Left lung (tissue), 10 donors: Measurements from ENCODE around the gene RBP2. TPM values are rescaled to one million over a fixed set of nuclear protein-coding genes. Genes with fewer than 3 reads are reported as not detected.

ENCODE experiments used
- ATAC-seq: fragments of 200-7000 bp; cut with Tn5 transposase; one replicate; pipeline ENCODE4 v1.9.1; 2020; ENCODE audit warnings: moderate library complexity
- DNase-seq, 4 donors: peaks; one replicate each; pipeline ENCODE4 v3.0.0-alpha.2; 2013 to 2020
- H3K27ac ChIP-seq, 2 donors: fragments of 200-600 bp; sonication (generic) in 1 of 2; one replicate each; pipeline versions ENCODE4 v1.5.0 to v1.8.0; 2020 to 2021
- H3K27me3 ChIP-seq, 2 donors: fragments of 200-600 bp; sonication (generic) in 1 of 2; one replicate each; pipeline versions ENCODE4 v1.5.0 to v1.8.0; 2020 to 2021
- H3K36me3 ChIP-seq, 2 donors: fragments of 200-600 bp; sonication (generic) in 1 of 2; one replicate each; pipeline versions ENCODE4 v1.5.0 to v1.8.0; 2020 to 2021
- H3K4me1 ChIP-seq, 2 donors: fragments of 200-600 bp; one replicate each; pipeline ENCODE4 v1.8.0; 2021
- H3K4me3 ChIP-seq, 2 donors: fragments of 200-600 bp; sonication (generic) in 1 of 2; one replicate each; pipeline versions ENCODE4 v1.5.0 to v1.8.0; 2020 to 2021; ENCODE audit warnings: mild to moderate bottlenecking in 1 of 2
- H3K9me3 ChIP-seq, 2 donors: fragments of 200-600 bp; sonication (generic) in 1 of 2; one replicate each; pipeline versions ENCODE4 v1.5.0 to v1.8.0; 2020 to 2021
- CTCF ChIP-seq, 2 donors: fragments of 200-600 bp; sonication (generic) in 1 of 2; IDR thresholded peaks; one replicate each; pipeline versions ENCODE4 v1.5.0 to v1.8.0; 2021; ENCODE audit warnings: antibody characterized with exemption in 2 of 2
- intact Hi-C, 2 donors: fragments of 100-400 bp; cut with DNase I; formaldehyde crosslinking; loops; one replicate each; pipeline versions ENCODE4 v1.11.2 to v1.14.2; 2022
- polyA plus RNA-seq, 6 donors: library from polyadenylated mRNA; unstranded; fragments of 120-200 nt; gene quantifications; one replicate each; pipeline ENCODE4 v1.2.1, GENCODE V29; 2013; ENCODE audit not compliant: insufficient read length in 6 of 6
- total RNA-seq, 2 donors: library from RNA; stranded (reverse); fragmentation: NEBNext Ultra II Directional; extraction: Animal tissue kit (Norgen Biotek cat#: 25700); gene quantifications; one replicate each; pipeline ENCODE4 v1.2.1, GENCODE V29; 2021
- donor health status: DM: no; HTN: yes; CAD: no.
- donor health status: DM: no; HTN: no; CAD: no.

RBP2 gene
- total and polyA plus RNA-seq, 8 donors, result 0.26 to 9.3 (median 0.70) TPM; not detected in 1

- Histone ChIP-seq H3K27ac (no peak overlapping the region), H3K4me3 (no peak overlapping the region), H3K4me1 (no peaks in the 10 kb centered on the region), H3K27me3 (no peaks in the 10 kb centered on the region), H3K9me3 (no peaks in the 10 kb centered on the region), H3K36me3 (no peaks in the 10 kb centered on the region)
- DNase-seq (no peak), ATAC-seq (no peak)
- intact Hi-C loops, result no loop called here
- no peak for TF ChIP-seq CTCF (IDR thresholded peaks at IDR 0.05)
Measured at GRCh38 chr3:139482206-139482605, 5.9 kb upstream of the RBP2 start.

- ATAC-seq (no peak), DNase-seq (no peak)
- Histone ChIP-seq H3K27ac (no peak overlapping the region), H3K36me3 (no peaks in the 10 kb centered on the region), H3K9me3 (no peaks in the 10 kb centered on the region), H3K4me1 (no peaks in the 10 kb centered on the region), H3K27me3 (no peaks in the 10 kb centered on the region), H3K4me3 (no peak overlapping the region)
- no peak for TF ChIP-seq CTCF (IDR thresholded peaks at IDR 0.05)
- intact Hi-C loops, result no loop called here
Measured at GRCh38 chr3:139481116-139481515, 4.8 kb upstream of the RBP2 start.

GRCh38 chr3:139480585-139480984 lies 4.3 kb upstream of the RBP2 start:
- H3K27ac ChIP-seq, result no peak overlapping the region
- ATAC-seq, result peak; percentile 63
- no peak for TF ChIP-seq CTCF (IDR thresholded peaks at IDR 0.05)
- no peaks in the 10 kb centered on the region for H3K36me3 ChIP-seq
- no peak for DNase-seq
- no peaks in the 10 kb centered on the region for H3K27me3 ChIP-seq
- intact Hi-C loops, result no loop called here
- H3K9me3 ChIP-seq, result no peaks in the 10 kb centered on the region
- no peaks in the 10 kb centered on the region for H3K4me1 ChIP-seq
- no peak overlapping the region for H3K4me3 ChIP-seq

GRCh38 chr3:139477710-139478640 lies 1.7 kb upstream of the RBP2 start:
- peak; percentile 72 for ATAC-seq

More at GRCh38 chr3:139477710-139478640, 1.7 kb upstream of the RBP2 start:
- TF ChIP-seq CTCF (IDR thresholded peaks at IDR 0.05), result no peak
- peak in 1 of 4 donors; percentile 13 for DNase-seq
- H3K27ac ChIP-seq, result peak overlapping the region in 1 of 2 donors; percentile 17
- H3K4me1 ChIP-seq, result no peaks in the 10 kb centered on the region
- H3K36me3 ChIP-seq, result no peaks in the 10 kb centered on the region
- intact Hi-C loops, result no loop called here
- no peaks in the 10 kb centered on the region for H3K9me3 ChIP-seq
- no peaks in the 10 kb centered on the region for H3K27me3 ChIP-seq
- H3K4me3 ChIP-seq, result no peak overlapping the region
